GDM1 (cell line): ENCODE data around the gene MBL2.

Source experiments
- DNase-seq: peaks from one replicate; lab custom pipeline; 2025; lab: John Stamatoyannopoulos, UW

MBL2 gene

DNA sequence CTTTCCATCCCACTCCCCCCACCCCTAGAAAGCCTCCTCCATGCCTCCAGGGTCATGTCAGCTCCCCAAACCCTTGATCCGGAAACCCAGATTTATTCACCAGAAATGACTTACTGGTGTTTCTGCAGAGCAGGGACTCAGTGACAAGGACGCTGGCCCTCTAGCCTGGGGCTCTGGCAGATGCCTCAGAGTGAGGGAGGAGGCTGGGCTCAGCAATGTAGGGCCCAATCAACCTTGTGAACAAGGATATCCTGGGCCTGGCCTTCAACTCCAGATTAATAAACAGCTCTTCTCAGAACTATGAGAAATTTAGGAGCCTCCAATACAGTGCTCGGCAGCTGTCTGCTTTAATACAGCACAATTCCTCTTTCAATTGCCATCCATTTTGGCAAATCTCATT, at the start of gene MBL2:
Gene MBL2 (minus strand): TSS at position 162 of the 400 bp plus-strand sequence. CDS start 1,149 bp downstream, outside the sequence.
- no peak for DNase-seq

DNA sequence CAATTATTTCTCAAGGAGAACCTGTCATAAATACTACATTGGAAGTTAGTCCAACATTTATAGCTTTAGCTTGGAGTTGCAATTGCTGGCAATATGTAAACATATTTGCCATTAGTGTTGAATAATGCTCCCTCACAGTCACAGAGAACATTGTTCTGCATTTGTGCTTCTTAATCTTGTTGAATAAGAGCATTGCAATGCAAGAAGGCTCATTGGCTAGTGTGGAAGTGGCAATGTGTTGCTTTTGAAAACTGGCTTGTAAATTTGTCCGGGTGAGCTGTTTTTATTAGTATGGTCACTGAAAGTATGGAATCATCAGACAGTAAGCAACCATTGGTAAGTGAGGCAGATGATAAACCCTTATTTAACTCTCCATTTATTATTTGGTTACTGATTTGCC, 47.7 kb upstream of the MBL2 start:
- no peak for DNase-seq

- DNase-seq = peak; percentile 5
Observed at GRCh38 chr10:52818019-52818418, 45.4 kb upstream of the MBL2 start.

DNA sequence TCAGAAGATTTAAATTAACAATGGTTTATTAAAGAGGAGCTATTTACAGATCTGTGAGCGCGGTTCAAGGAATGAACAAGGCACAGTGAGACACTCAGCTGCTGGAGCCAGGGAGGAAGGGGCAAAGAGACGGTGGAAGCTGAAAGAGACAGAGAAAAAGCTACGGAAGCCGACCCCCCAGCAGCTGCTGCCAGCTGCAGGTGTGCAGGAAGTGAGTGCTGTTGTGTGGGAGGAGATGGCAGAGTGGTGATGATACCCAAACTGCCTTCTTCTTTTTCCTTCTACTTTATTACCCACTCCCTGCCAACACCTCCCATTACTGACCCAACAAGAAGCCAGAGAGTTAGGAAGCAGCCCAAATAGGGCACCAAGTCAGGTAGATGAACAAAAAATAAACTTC, 41.9 kb upstream of the MBL2 start:
- DNase-seq = no peak

DNA sequence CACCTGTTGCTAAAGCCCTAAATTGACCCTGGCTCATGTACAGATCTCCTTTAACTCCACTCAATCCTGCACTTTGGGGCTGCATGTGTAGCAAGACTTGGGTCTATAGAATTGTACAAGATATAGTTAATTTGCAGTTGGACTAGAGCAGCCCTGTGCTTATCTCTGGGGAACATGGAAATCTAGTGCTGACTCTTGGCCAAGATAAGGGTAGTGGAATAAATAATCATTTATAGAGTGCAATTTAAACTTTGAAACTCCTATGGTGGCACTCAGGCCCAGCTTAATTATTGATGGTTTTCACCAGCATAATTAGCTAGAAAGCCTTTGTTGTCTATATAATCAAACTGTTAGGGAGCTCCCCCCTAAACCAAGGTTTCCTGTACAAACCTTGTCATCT, 39.2 kb upstream of the MBL2 start:
- no peak for DNase-seq

DNA sequence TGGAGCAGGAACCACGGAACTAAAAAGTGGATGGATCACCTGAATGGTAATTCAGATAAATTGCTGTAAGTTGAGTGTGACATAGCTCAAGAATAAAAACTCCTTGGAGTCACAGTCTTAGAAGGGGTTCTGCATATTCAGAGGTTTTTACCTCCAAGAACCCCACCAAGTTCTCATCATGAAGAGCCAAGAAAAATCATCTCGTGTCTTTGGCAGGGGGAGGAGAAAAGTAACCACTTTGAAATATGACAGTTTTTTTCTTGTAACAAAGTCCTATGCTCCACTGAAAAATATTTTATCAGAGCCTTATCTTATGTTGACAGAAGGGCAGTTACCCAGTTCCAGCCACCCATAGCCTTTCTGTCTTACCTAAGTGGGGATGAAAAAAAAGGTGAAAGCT, 38.2 kb upstream of the MBL2 start:
- no peak for DNase-seq

GRCh38 chr10:52807803-52808202, 35.2 kb upstream of the MBL2 start:
- DNase-seq = no peak

DNA sequence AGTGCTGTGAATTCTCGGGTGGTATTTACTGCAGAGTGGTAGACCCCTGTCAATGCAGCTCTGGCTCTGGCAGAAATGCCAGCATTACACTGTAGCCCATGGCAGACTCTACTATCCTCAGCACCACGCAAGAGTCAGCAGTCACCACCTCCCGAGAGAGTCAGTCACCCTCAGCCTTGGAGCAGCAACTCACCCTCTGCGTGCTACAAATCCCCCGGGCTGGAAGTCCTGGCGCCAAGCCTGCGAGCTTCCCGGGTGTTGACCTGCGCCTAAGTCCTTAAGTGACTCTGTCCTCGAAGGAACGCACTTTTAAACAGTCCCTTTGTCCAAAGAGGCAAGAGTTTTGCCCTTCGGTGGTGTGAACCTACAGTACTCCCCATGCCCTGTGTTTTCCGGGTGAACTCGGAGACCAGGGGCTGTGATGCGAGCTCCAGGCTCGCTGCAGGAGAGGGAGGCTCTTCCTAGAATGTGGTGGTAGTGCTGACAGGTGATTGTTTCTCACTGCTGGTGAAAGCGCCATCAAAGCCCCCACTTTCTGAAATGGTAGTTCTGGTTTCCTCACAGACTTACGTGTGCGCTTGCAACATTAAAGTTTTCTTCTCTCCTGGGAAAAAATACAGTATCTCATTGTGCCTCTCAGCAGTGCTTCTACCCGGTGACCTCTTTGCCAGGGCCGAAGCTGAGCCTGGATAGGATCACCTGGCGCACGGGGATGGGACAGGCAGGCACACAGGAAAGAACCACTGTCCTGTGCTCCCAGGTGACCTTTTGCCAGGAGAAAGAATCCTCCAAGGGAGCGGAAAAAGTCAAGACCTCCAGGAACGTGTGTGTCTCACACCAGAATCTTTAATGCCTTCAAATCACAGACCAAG, 33.1 kb upstream of the MBL2 start:
- no peak for DNase-seq

DNA sequence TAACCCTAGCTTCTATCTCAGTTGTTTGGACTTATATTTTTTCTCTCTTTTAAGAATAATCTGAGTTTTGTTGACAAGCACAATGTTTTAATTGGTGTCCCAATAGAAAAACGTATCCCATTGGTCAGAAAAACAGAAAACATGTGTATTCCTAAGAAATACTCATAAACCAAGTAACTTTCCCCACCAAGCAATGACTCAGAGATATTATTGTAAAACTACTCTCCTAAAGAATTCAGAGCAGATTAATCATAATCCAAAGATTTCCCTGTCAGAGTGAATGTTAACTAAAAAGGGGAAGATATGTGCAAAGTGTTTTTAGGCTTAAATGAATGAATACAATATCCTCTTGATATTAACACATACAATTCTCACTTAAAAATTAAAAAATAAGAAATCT, 29.4 kb upstream of the MBL2 start:
- no peak for DNase-seq

GRCh38 chr10:52786098-52786497, 13.5 kb upstream of the MBL2 start:
- DNase-seq = no peak

DNA sequence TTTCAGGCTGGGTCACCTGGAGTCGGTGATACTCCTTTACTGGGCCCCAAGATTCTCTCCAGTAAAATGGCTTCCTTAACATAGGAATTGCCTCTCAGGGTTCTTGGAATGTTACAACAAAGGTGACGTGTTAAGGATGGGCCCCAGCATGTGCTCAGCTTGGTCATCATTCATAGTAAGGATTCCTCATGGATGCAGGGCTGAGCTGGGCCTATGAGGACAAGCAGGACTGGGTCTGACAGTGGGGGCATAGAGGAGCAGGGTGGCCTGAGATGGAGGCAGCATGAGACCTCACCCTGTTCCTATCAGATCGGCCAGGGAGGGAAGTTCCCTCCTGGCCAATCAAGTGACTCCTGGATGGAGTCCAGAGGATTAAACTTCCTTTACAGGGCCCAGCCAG, 12.8 kb upstream of the MBL2 start:
- DNase-seq = no peak

- DNase-seq = no peak
Observed at GRCh38 chr10:52783726-52784125, 11.1 kb upstream of the MBL2 start.

GRCh38 chr10:52782554-52782953, 10.0 kb upstream of the MBL2 start:
- DNase-seq = no peak

DNA sequence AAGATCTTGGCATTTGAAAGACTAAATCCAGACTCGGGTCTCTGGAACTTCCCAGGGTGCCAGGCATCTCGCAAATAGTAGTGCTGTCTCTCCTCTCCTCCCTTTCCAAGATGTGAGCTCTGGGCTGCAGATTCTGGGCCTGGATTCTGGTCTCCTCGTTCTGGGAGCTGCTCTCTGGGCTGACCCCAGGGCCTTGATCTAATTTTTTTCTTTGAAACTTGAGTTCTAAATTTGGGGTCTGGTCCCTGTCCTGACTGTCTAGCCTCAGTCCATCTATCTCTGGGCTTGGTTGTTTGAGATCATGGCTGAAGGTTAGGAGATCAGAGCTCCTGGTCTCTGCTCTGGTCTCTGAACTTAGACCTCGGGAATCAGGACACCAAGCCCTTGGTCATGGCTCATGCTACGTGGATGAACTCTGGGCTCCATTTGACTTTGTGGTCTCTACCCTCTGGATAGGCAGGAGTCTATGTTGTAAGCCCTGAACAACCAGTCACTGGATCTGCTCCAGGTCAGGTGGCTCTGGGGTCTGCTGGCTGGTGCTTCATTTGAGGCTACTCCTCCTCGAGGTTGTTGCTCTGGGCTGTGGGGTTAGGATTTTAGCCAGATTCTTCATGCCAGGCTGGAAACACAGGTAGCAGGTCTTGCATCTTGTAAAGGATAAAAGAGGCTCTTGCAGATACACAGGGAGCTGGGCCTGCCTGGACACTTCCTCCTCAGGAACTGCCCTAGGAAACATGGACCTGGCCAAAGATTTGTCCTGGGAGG, 8.0 kb upstream of the MBL2 start:
- no peak for DNase-seq

- peak; percentile 48 for DNase-seq
Observed at GRCh38 chr10:52779541-52780390, 7.2 kb upstream of the MBL2 start.

DNA sequence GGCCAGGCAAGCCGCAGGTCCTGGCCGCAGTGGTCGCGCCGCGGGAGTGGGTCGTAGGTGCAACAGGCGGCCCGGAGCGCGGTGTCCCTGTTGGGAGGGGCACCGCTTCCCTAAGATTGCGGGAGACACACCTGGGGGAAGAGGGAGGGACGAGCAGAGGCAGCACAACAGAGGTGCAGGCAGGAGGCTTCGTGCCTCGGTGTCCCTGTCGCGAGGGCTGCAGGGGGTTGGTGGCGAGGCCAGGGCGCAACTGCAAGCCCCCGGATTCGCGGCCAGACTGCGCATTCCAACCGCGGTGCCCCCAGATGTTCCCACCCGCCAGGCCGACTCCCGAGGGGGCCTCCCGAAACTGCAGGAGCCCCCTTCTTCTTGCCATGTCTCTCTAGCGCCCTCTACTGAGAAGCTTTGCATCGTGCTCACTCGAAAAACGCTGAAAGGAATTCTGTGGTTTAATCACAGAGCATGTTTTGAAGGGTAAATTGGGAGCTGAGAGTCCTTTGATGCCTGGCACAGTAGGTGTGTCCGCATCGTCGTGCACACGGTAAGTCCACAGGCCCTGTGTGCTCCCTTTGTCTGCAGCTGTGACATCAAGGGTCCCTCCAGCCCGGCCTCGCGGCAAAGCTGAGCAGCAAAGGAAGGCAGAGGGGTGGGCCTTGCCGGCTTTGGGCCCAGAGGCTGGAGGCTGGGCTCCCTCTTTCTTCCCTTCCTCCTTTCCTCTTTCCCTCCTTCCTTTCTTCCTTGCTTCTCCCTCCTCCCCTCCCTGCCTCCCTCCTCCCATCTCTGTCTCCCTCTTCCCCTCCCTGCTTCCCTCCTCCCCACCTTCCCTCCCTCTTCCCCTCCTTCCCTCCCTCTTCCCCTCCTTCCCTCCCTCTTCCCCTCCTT, 6.2 kb upstream of the MBL2 start:
- DNase-seq = no peak

DNA sequence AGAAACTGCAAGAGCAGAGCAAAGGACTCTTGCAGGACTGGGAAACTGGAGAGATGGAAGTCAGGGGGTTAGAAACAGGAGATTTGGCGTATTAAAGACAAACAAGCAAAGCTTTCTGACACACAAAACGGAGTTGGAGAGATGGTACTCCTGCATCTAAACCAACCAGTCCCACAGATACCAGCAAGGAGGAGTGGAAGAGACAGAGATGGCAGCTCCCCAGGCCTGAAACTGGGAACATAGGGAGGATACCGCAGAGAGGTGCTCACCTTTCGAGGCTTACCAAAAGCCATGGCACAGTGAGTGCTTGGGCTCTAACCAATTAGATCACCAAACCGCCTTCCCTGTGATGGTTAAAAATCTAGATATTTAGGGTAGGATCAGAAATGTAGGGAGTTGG, 4.8 kb upstream of the MBL2 start:
- DNase-seq = no peak

GRCh38 chr10:52776471-52776903, 3.9 kb upstream of the MBL2 start:
- no peak for DNase-seq

DNA sequence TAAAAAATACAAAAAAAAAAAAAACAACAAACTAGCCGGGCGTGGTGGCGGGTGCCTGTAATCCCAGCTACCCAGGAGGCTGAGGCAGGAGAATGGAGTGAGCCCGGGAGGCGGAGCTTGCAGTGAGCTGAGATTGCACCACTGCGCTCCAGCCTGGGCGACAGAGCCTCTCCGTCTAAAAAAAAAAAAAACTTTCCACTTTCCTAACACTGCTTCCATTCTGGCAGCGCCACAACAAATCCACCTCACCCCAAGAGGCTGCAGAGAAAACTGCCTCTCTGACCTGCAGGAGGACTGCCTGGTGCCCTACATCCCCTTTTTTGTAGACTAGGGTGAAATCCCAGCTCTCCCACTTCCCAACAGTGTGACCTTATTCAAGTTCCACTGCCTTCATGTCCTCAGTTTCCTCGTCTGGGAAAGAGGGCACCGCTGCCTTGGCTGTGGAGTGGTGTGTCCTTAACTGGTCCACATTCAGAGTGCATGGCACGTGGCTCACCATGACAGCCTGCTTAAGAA, 2.6 kb upstream of the MBL2 start:
- no peak for DNase-seq

GRCh38 chr10:52774600-52775106, 2.1 kb upstream of the MBL2 start:
- DNase-seq = no peak

DNA sequence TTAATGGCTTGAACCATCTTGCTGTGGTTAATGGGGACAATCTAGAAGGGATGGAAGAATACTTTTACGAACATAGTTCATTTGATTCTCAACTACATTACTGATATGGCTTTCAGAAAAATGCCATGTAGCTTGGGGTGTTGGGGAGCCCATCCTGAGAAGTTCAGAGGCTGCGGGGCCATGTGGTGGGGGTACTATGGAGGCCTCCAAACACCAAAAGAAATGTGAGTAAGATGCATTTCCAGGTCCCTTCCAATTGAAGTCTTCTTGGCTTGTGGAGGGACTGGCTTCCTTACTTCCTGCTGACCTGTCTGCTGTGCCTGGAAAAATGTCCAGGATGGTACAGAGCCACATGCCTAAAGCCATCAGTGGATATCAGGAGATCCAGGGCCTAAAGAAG, 1.6 kb upstream of the MBL2 start:
- DNase-seq = no peak
